K562 (cell line): ENCODE results near the gene RABGAP1L. TPM values are rescaled to one million over a fixed set of nuclear protein-coding genes. Genes with fewer than 3 reads are reported as not detected.
A peak's percentile ranks its signal among the peaks of the same experiment; 100 is the strongest.

ENCODE experiments used
- ATAC-seq: fragments of 200-7000 bp; cut with Tn5 transposase; 3 replicates; pipeline ENCODE4 v1.9.1; 2020; ENCODE audit warnings: moderate library complexity
- BruUV-seq: library from RNA; stranded (reverse); fragments of 400-500 nt; replicated peaks from 2 replicates; lab custom pipeline; 2021; lab: Mats Ljungman, UMichigan
- CTCF ChIA-PET: fragments of 300-600 bp; formaldehyde crosslinking; extraction: SDS; loops from one replicate; lab custom pipeline; 2021; ENCODE audit warnings: low intra/inter-chr PET ratio; lab: Yijun Ruan, JAX
- POLR2A ChIA-PET: fragments of 300-600, 350-650 bp; sonication (Branson Sonifier 250); formaldehyde crosslinking; extraction: SDS; loops from one replicate; lab custom pipeline; 2021; ENCODE audit warnings: antibody characterized with exemption, inconsistent platforms; lab: Yijun Ruan, JAX
- DNase-seq, 4 experiments: peaks; one replicate each; pipeline versions ENCODE4 v3.0.0 to v3.0.0-alpha.2; 2011 to 2018; ENCODE audit warnings: low spot score in 3 of 4, mixed read lengths in 3 of 4; ENCODE audit errors: extremely low read depth in 1 of 4
- FAIRE-seq: peaks from 2 replicates; lab custom pipeline; 2011; peaks lifted over from hg19 to GRCh38; lab: Jason Lieb, UNC
- H2AFZ ChIP-seq: 2 replicates; pipeline ENCODE4 v1.6.0; 2011; ENCODE audit warnings: low read depth, low read length, control low read depth, inconsistent platforms
- H3K27ac ChIP-seq: fragments of 200-600 bp; 3 replicates; pipeline ENCODE4 v1.8.0; 2011; ENCODE audit warnings: low read depth, mild to moderate bottlenecking, control low read depth, inconsistent platforms, low read length, moderate library complexity, mixed read lengths; ENCODE audit errors: extremely low read depth
- H3K27me3 ChIP-seq, 2 experiments: fragments of 300-600 bp in 1 of 2; 2 replicates in 1 of 2; 3 replicates in 1 of 2; pipeline versions ENCODE4 v1.6.0 to v1.8.0; 2011; ENCODE audit warnings: inconsistent platforms in 2 of 2, low read length in 2 of 2, mild to moderate bottlenecking in 1 of 2, mixed read lengths in 1 of 2, moderate library complexity in 1 of 2; ENCODE audit not compliant: control insufficient read depth in 2 of 2, insufficient read depth in 2 of 2
- H3K36me3 ChIP-seq: fragments of 300-600 bp; 3 replicates; pipeline ENCODE4 v1.8.0; 2011; ENCODE audit warnings: mild to moderate bottlenecking, low read length, inconsistent platforms; ENCODE audit not compliant: control insufficient read depth, insufficient read depth
- H3K4me1 ChIP-seq, 2 experiments: fragments of 200-600 bp in 1 of 2; replicated peaks in 1 of 2; 2 replicates in 1 of 2; 3 replicates in 1 of 2; pipeline versions ENCODE4 v1.5.1 to v1.8.0; 2011; ENCODE audit warnings: inconsistent platforms in 2 of 2, low read length in 2 of 2, mild to moderate bottlenecking in 1 of 2, mixed read lengths in 1 of 2, moderate library complexity in 1 of 2; ENCODE audit not compliant: control insufficient read depth in 2 of 2, insufficient read depth in 2 of 2
- H3K4me2 ChIP-seq: 2 replicates; pipeline ENCODE4 v1.6.1; 2011; ENCODE audit warnings: low read length, control low read depth, inconsistent platforms, mixed read lengths; ENCODE audit not compliant: insufficient read depth
- H3K4me3 ChIP-seq: fragments of 200-600 bp; sonication (generic), shearing (Covaris generic); 2 replicates; pipeline ENCODE4 v1.5.1; 2016; ENCODE audit warnings: control low read depth, inconsistent platforms
- H3K79me2 ChIP-seq: fragments of 200-600 bp; 3 replicates; pipeline ENCODE4 v1.8.0; 2011; ENCODE audit warnings: low read length, inconsistent platforms; ENCODE audit not compliant: control insufficient read depth, insufficient read depth
- H3K9ac ChIP-seq, 2 experiments: 2 replicates each; pipeline versions ENCODE4 v1.6.0 to v1.6.1; 2011; ENCODE audit warnings: low read depth in 2 of 2, low read length in 2 of 2, control low read depth in 1 of 2, inconsistent platforms in 1 of 2, mild to moderate bottlenecking in 1 of 2, mixed read lengths in 1 of 2; ENCODE audit not compliant: insufficient read depth in 1 of 2
- H3K9me1 ChIP-seq: one replicate; pipeline ENCODE4 v1.6.0; 2011; ENCODE audit warnings: inconsistent platforms, mild to moderate bottlenecking, low read length, moderate library complexity; ENCODE audit not compliant: control insufficient read depth, insufficient read depth
- H3K9me3 ChIP-seq: replicated peaks from 2 replicates; pipeline ENCODE4 v1.5.1; 2011; ENCODE audit warnings: low read depth, low read length, inconsistent platforms; ENCODE audit not compliant: control insufficient read depth, insufficient read depth
- H4K20me1 ChIP-seq: replicated peaks from 2 replicates; pipeline ENCODE4 v1.6.1; 2011; ENCODE audit warnings: low read length, inconsistent platforms, mixed read lengths; ENCODE audit not compliant: control insufficient read depth, insufficient read depth
- CEBPB ChIP-seq: fragments of 450-650 bp; IDR thresholded peaks from 2 replicates; pipeline ENCODE4 v1.6.1; 2016; ENCODE audit warnings: missing genetic modification characterization, missing compliant biosample characterization
- CEBPG ChIP-seq, 3 experiments: fragments of 200-800 bp in 1 of 3; sonication (Bioruptor generic) in 1 of 3; sonication (generic) in 1 of 3; formaldehyde crosslinking in 1 of 3; IDR thresholded peaks in 2 of 3; conservative IDR thresholded peaks in 1 of 3; 2 replicates each; pipeline versions ENCODE4 v1.6.1 to v1.8.0; 2016 to 2022; ENCODE audit warnings: missing compliant biosample characterization in 2 of 3, missing genetic modification characterization in 2 of 3, mild to moderate bottlenecking in 1 of 3, missing genetic modification reagents in 1 of 3
- HEY1 ChIP-seq: fragments of 250-450 bp; sonication (Bioruptor Pico); IDR thresholded peaks from 2 replicates; pipeline ENCODE4 v1.5.0; 2020; ENCODE audit warnings: mild to moderate bottlenecking, moderate library complexity, borderline replicate concordance
- MAFG ChIP-seq: fragments of 450-650 bp; conservative IDR thresholded peaks from 2 replicates; pipeline ENCODE4 v1.6.1; 2016; ENCODE audit warnings: missing genetic modification characterization, missing compliant biosample characterization
- MAX ChIP-seq: sonication (generic); formaldehyde crosslinking; IDR thresholded peaks from 2 replicates; pipeline ENCODE4 v1.9.0; 2022; ENCODE audit warnings: mild to moderate bottlenecking, missing genetic modification reagents
- MTA3 ChIP-seq: fragments of 450-650 bp; formaldehyde crosslinking; IDR thresholded peaks from 2 replicates; pipeline ENCODE4 v1.6.1; 2017; ENCODE audit warnings: mild to moderate bottlenecking, borderline replicate concordance
- TEAD2 ChIP-seq: fragments of 450-650 bp; IDR thresholded peaks from 2 replicates; pipeline ENCODE4 v1.6.1; 2016; ENCODE audit warnings: missing genetic modification characterization, control low read depth, missing compliant biosample characterization
- ZBTB5 ChIP-seq: fragments of 450-650 bp; IDR thresholded peaks from 2 replicates; pipeline ENCODE4 v1.6.1; 2017; ENCODE audit warnings: antibody characterized with exemption
- WGBS: fragments of 100-300 bp; shearing (Covaris generic); methylation state at CpG from one replicate; pipeline ENCODE4 v1.1.6; 2016; ENCODE audit warnings: low coverage, mixed read lengths; ENCODE audit not compliant: insufficient coverage; ENCODE audit errors: missing lambda C conversion rate; 5-methylcytosine and 5-hydroxymethylcytosine counted together
- in situ Hi-C: fragments of 300-500 bp; cut with MboI; formaldehyde crosslinking; loops from 4 replicates; pipeline ENCODE4 v1.15.0; 2018; ENCODE audit warnings: inconsistent platforms, mixed read lengths
- intact Hi-C: fragments of 100-400 bp; cut with micrococcal nuclease; formaldehyde crosslinking; loops from 2 replicates; pipeline ENCODE4 v1.14.2; 2022
- polyA plus RNA-seq, 8 experiments: library from polyadenylated mRNA; depleted of rRNA in 4 of 8; stranded (reverse) in 5 of 8; unstranded in 3 of 8; fragments of >200 nt; fragmentation: Nextera tagmentation in 2 of 8; fragmentation: Illumina TruSeq in 1 of 8; extraction: Ambion mirVana in 2 of 8; extraction: Trizol in 1 of 8; gene quantifications; 2 replicates each; pipeline versions ENCODE4 v1.2.1 to v1.2.3, GENCODE V29; 2011 to 2014; ENCODE audit warnings: inconsistent platforms in 1 of 8, missing spikeins in 1 of 8
- total RNA-seq, 7 experiments: library from RNA; depleted of rRNA in 6 of 7; stranded (reverse); fragments of >200 nt in 6 of 7; fragmentation: Illumina TruSeq in 2 of 7; extraction: Trizol in 2 of 7; gene quantifications; 2 replicates each; pipeline versions ENCODE4 v1.2.1 to v1.2.3, GENCODE V29; 2011 to 2021; ENCODE audit warnings: low replicate concordance in 1 of 7

Gene RABGAP1L
- total and polyA plus RNA-seq, 9 of the 15 experiments (the other 6 are each of a cell fraction or from before 2014, with no cell fraction given): 16.5 to 44.9 (median 26.7) TPM

GRCh38 chr1:174209347-174210187 lies 50.2 kb downstream of the RABGAP1L start:
- DNase-seq (no peak), FAIRE-seq (no peak)
- Histone ChIP-seq H3K27ac (no peak overlapping the region), H4K20me1 (no peaks in the 10 kb centered on the region), H3K9ac (no peak overlapping the region), H3K27me3 (no peaks in the 10 kb centered on the region), H3K9me1 (no peaks in the 10 kb centered on the region)
- WGBS: 91% methylated on average over 5 of the region's 5 CpGs
- BruUV-seq: no TSS peak
- CTCF ChIA-PET: no interaction called here
- TF ChIP-seq MAX (CRISPR knock-in tag) (no peak), MTA3 (no peak), HEY1 (CRISPR knock-in tag) (no peak), CEBPB (peak; percentile 58), MAFG (tag) (no peak), TEAD2 (tag) (no peak), CEBPG (CRISPR knock-in tag; IDR thresholded peaks at IDR 0.05) (0 out of 2 replicates have a peak, but pooled peaks have one; percentile 19), CEBPG (tag; conservative IDR thresholded peaks at IDR 0.05 in 1 of 2, IDR thresholded peaks at IDR 0.05 in 1 of 2) (peak in 1 of 2 experiments; percentile 55; a peak in 2 of 4 replicates), ZBTB5 (no peak)
- TF ChIP-seq, all 486 proteins: peak for 2
- Histone ChIP-seq H3K4me2 (no peak overlapping the region), H3K4me3 (no peak overlapping the region), H2AFZ (no peak overlapping the region), H3K36me3 (0 out of 3 replicates have a peak, but pooled peaks cover 4% of the 10 kb centered on the region), H3K4me1 (peaks cover 4 to 12% of the 10 kb centered on the region in 2 experiments; a peak in 2 of 5 replicates), H3K79me2 (peaks cover 57% of the 10 kb centered on the region), H3K9me3 (peaks cover 13% of the 10 kb centered on the region)
- intact Hi-C loops: no loop called here
- POLR2A ChIA-PET: interaction anchor here (1.3 kb wide), 1 partner anchor 8 kb away, joined by 9 read pairs; no protein-coding TSS in a partner anchor
- ATAC-seq: no peak
- in situ Hi-C loops: loop anchor here (10.0 kb wide), 1 partner anchor 115 kb away; no protein-coding TSS in a partner anchor
